IMR-90 (cell line): Measurements from ENCODE around the gene TECPR2. TPM values are rescaled to one million over a fixed set of nuclear protein-coding genes. Genes with fewer than 3 reads are reported as not detected.

Source experiments
- ATAC-seq: fragments of 200-7000 bp; cut with Tn5 transposase; 2 replicates; pipeline ENCODE4 v1.9.1; 2020; ENCODE audit warnings: low read depth, mild to moderate bottlenecking, moderate library complexity
- BruUV-seq: library from RNA; stranded (reverse); fragments of 400-500 nt; replicated peaks from 2 replicates; lab custom pipeline; 2021; lab: Mats Ljungman, UMichigan
- CTCF ChIA-PET: fragments of 300-600 bp; formaldehyde crosslinking; extraction: SDS; loops from one replicate; lab custom pipeline; 2021; ENCODE audit warnings: antibody characterized with exemption; lab: Yijun Ruan, JAX
- POLR2A ChIA-PET: fragments of 300-600 bp; sonication (Branson Sonifier 250); formaldehyde crosslinking; loops from one replicate; lab custom pipeline; 2022; ENCODE audit warnings: antibody characterized with exemption; ENCODE audit not compliant: unreplicated experiment; lab: Charles Lee
- DNase-seq: peaks from one replicate; pipeline ENCODE4 v3.0.0; 2013
- H2AFZ ChIP-seq: replicated peaks from 2 replicates; pipeline ENCODE3; 2013; ENCODE audit warnings: low read length, mild to moderate bottlenecking; ENCODE audit not compliant: poor library complexity
- H2AK5ac ChIP-seq: 2 replicates; pipeline ENCODE4 v1.6.1; 2013; ENCODE audit warnings: low read depth, low read length, inconsistent platforms
- H2AK9ac ChIP-seq: replicated peaks from 2 replicates; pipeline ENCODE3; 2013; ENCODE audit warnings: mild to moderate bottlenecking, low read depth, low read length, moderate library complexity; ENCODE audit not compliant: poor library complexity
- H2BK120ac ChIP-seq: 2 replicates; pipeline ENCODE4 v1.6.1; 2013; ENCODE audit warnings: low read depth, low read length, inconsistent platforms
- H2BK15ac ChIP-seq: 3 replicates; pipeline ENCODE4 v1.6.1; 2013; ENCODE audit warnings: low read depth, low read length, inconsistent platforms
- H2BK20ac ChIP-seq: 2 replicates; pipeline ENCODE4 v1.6.1; 2013; ENCODE audit warnings: low read depth, mild to moderate bottlenecking, inconsistent platforms, low read length, moderate library complexity
- H2BK5ac ChIP-seq: 2 replicates; pipeline ENCODE4 v1.6.1; 2013; ENCODE audit warnings: mild to moderate bottlenecking, low read depth, low read length, inconsistent platforms; ENCODE audit not compliant: poor library complexity, severe bottlenecking
- H3K14ac ChIP-seq: replicated peaks from 2 replicates; pipeline ENCODE4 v1.6.1; 2013; ENCODE audit warnings: low read depth, low read length, inconsistent platforms
- H3K18ac ChIP-seq: 2 replicates; pipeline ENCODE4 v1.6.1; 2013; ENCODE audit warnings: low read depth, low read length, control low read depth
- H3K23ac ChIP-seq: 2 replicates; pipeline ENCODE4 v1.6.1; 2013; ENCODE audit warnings: low read depth, low read length, inconsistent platforms
- H3K27ac ChIP-seq: 2 replicates; pipeline ENCODE4 v1.5.1; 2013; ENCODE audit warnings: mild to moderate bottlenecking, control low read depth, low read length; ENCODE audit not compliant: insufficient read depth
- H3K27me3 ChIP-seq: 2 replicates; pipeline ENCODE4 v1.6.1; 2013; ENCODE audit warnings: low read length; ENCODE audit not compliant: control insufficient read depth, insufficient read depth
- H3K36me3 ChIP-seq: 2 replicates; pipeline ENCODE4 v1.6.1; 2013; ENCODE audit warnings: low read length, mixed read lengths; ENCODE audit not compliant: control insufficient read depth, insufficient read depth
- H3K4ac ChIP-seq: 2 replicates; pipeline ENCODE4 v1.6.1; 2013; ENCODE audit warnings: low read depth, low read length, inconsistent platforms
- H3K4me1 ChIP-seq: 2 replicates; pipeline ENCODE4 v1.6.1; 2013; ENCODE audit warnings: low read length, mixed read lengths; ENCODE audit not compliant: control insufficient read depth, insufficient read depth
- H3K4me2 ChIP-seq: 2 replicates; pipeline ENCODE4 v1.6.1; 2013; ENCODE audit warnings: low read depth, mild to moderate bottlenecking, control low read depth, low read length, moderate library complexity
- H3K4me3 ChIP-seq: 2 replicates; pipeline ENCODE4 v1.5.1; 2013; ENCODE audit warnings: low read depth, mild to moderate bottlenecking, control low read depth, low read length, moderate library complexity; ENCODE audit not compliant: insufficient read depth
- H3K56ac ChIP-seq: 2 replicates; pipeline ENCODE4 v1.6.1; 2013; ENCODE audit warnings: low read length, inconsistent platforms; ENCODE audit not compliant: insufficient read depth; ENCODE audit errors: extremely low read depth
- H3K79me1 ChIP-seq, 2 experiments: 2 replicates each; pipeline ENCODE4 v1.6.1; 2013; ENCODE audit warnings: low read length in 2 of 2, inconsistent platforms in 1 of 2, low read depth in 1 of 2
- H3K9ac ChIP-seq: 2 replicates; pipeline ENCODE4 v1.6.1; 2013; ENCODE audit warnings: low read depth, low read length, control low read depth
- H3K9me1 ChIP-seq: 2 replicates; pipeline ENCODE4 v1.6.1; 2013; ENCODE audit warnings: low read length, inconsistent platforms; ENCODE audit not compliant: insufficient read depth
- H3K9me3 ChIP-seq: 2 replicates; pipeline ENCODE4 v1.6.1; 2013; ENCODE audit warnings: low read length; ENCODE audit not compliant: control insufficient read depth, insufficient read depth
- H4K20me1 ChIP-seq: 2 replicates; pipeline ENCODE4 v1.6.1; 2013; ENCODE audit warnings: low read length, inconsistent platforms; ENCODE audit not compliant: insufficient read depth
- H4K5ac ChIP-seq: 2 replicates; pipeline ENCODE4 v1.6.1; 2013; ENCODE audit warnings: mild to moderate bottlenecking, low read depth, low read length, control low read depth
- H4K8ac ChIP-seq, 2 experiments: 2 replicates each; pipeline ENCODE4 v1.6.1; 2013; ENCODE audit warnings: low read depth in 2 of 2, low read length in 2 of 2, control low read depth in 1 of 2, inconsistent platforms in 1 of 2
- H4K91ac ChIP-seq: 2 replicates; pipeline ENCODE4 v1.6.1; 2013; ENCODE audit warnings: low read depth, low read length, inconsistent platforms; ENCODE audit not compliant: insufficient read depth
- BHLHE40 ChIP-seq: fragments of 150-350 bp; IDR thresholded peaks from 2 replicates; pipeline ENCODE4 v1.6.1; 2016; ENCODE audit warnings: mild to moderate bottlenecking, low read depth, low read length
- CHD1 ChIP-seq: IDR thresholded peaks from 2 replicates; pipeline ENCODE4 v1.6.1; 2012; ENCODE audit warnings: low read depth, low read length, improper control_type of control experiment
- MAZ ChIP-seq: IDR thresholded peaks from 2 replicates; pipeline ENCODE4 v1.6.1; 2012; ENCODE audit warnings: low read depth, mild to moderate bottlenecking, low read length, improper control_type of control experiment, moderate library complexity, borderline replicate concordance
- RFX5 ChIP-seq: IDR thresholded peaks from 2 replicates; pipeline ENCODE4 v1.8.0; 2012; ENCODE audit warnings: low read depth, mild to moderate bottlenecking, low read length, moderate library complexity
- WGBS, 2 experiments: methylation state at CpG; one replicate each; pipeline versions ENCODE4 v1.1.5 to v1.1.7; 2013; ENCODE audit warnings: missing lambda C conversion rate in 2 of 2; ENCODE audit not compliant: insufficient read length in 1 of 2; ENCODE audit errors: extremely low coverage in 2 of 2; 5-methylcytosine and 5-hydroxymethylcytosine counted together
- dilution Hi-C: fragments of 300-500 bp; cut with HindIII; formaldehyde crosslinking; loops from one replicate; pipeline ENCODE4 v1.14.3; 2018; ENCODE audit warnings: low sequenced_read_pairs; ENCODE audit not compliant: unreplicated experiment
- in situ Hi-C: fragments of 300-500 bp; cut with MboI; formaldehyde crosslinking; loops from 3 replicates; pipeline ENCODE4 v1.14.3; 2019; ENCODE audit warnings: low sequenced_read_pairs, inconsistent platforms, mixed read lengths
- intact Hi-C: fragments of 100-400 bp; cut with micrococcal nuclease; formaldehyde crosslinking; loops from 2 replicates; pipeline ENCODE4 v1.10.0; 2022
- polyA plus RNA-seq, 3 experiments: library from polyadenylated mRNA; depleted of rRNA; stranded (reverse); fragments of >200 nt; gene quantifications; 2 replicates each; pipeline ENCODE4 v1.2.3, GENCODE V29; 2012; ENCODE audit warnings: low replicate concordance in 1 of 3
- total RNA-seq: library from RNA; depleted of rRNA; stranded (reverse); fragments of >200 nt; gene quantifications from 2 replicates; pipeline ENCODE4 v1.2.3, GENCODE V29; 2012

TECPR2 gene
- total and polyA plus RNA-seq, 2 of the 4 experiments (the other 2 are of a cell fraction) = 9.5 to 11.7 TPM

GRCh38 chr14:102493096-102493495 lies 130.4 kb downstream of the TECPR2 start:
- no CpG with 5 or more reads among the region's 15 CpGs for WGBS, 2 experiments
- Histone ChIP-seq H2BK15ac (no peak overlapping the region), H3K79me1 (no peaks in the 10 kb centered on the region), H2AK5ac (no peak overlapping the region), H4K20me1 (peaks cover 3% of the 10 kb centered on the region), H3K27ac (no peak overlapping the region), H3K18ac (no peak overlapping the region), H3K9ac (no peak overlapping the region), H3K36me3 (peaks cover 11% of the 10 kb centered on the region; the same call in 1 of the 2 replicates), H3K23ac (no peak overlapping the region), H2AK9ac (no peak overlapping the region), H3K9me3 (no peaks in the 10 kb centered on the region), H4K8ac (no peak overlapping the region), H2BK120ac (no peak overlapping the region), H3K4me1 (no peaks in the 10 kb centered on the region), H3K4me3 (no peak overlapping the region), H2BK20ac (no peak overlapping the region), H3K4ac (no peak overlapping the region), H3K27me3 (no peaks in the 10 kb centered on the region), H3K14ac (no peak overlapping the region), H2AFZ (no peak overlapping the region), H2BK5ac (no peak overlapping the region), H3K4me2 (no peak overlapping the region), H4K5ac (no peak overlapping the region), H3K9me1 (no peaks in the 10 kb centered on the region), H3K56ac (no peak overlapping the region), H4K91ac (no peak overlapping the region)
- ChIA-PET CTCF (no interaction called here), POLR2A (no interaction called here)
- no TSS peak for BruUV-seq
- intact Hi-C loops = no loop called here
- in situ Hi-C loops = no loop called here
- ATAC-seq (no peak), DNase-seq (no peak)
- TF ChIP-seq BHLHE40 = no peak
- no peak for TF ChIP-seq CHD1
- TF ChIP-seq MAZ = no peak
- no peak for TF ChIP-seq RFX5
- dilution Hi-C loops = no loop called here
